HG02981 (cell line): ENCODE results near the gene ZNF222.

ENCODE experiments used
- ATAC-seq: cut with Tn5 transposase; IDR thresholded peaks from one replicate; pipeline ENCODE4 v1.9.1; 2021; ENCODE audit warnings: mild to moderate bottlenecking, moderate library complexity; ENCODE audit not compliant: unreplicated experiment

The ZNF222 gene

DNA sequence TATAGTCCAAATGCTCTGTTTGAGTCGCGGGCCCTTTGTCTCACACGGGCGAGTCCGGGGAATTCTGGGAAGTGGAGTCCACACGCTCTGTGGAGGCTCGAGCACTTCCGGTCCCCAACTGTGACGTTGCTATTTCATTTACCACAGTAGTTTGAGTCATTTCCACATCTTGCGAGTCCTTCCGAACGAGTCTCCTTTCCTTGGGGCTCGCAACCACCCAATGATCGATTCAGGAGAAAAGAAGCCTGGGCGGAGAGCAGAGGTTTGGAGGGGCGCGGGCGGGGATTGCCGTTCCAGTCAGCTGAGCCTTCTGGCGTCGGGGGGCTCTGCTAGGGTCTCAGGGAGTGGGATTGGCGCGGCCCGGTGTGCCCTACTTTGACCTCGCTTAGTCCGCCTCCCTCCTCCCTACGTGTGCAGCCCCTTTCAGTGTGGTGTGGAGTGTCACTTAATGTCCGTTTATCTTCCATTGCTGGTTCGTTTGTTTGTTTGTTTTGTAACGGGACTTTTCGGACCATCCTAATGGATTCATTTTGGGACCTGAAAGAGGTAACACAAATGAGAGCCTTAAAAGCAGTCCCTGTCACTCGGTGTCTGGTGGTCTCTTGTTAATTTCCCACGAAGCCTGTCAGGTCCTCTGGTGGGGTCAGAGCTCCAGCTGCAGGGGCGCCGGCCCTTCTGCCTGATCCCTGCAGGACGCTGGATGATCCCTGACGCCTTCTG lies at the start of gene ZNF222:
Gene ZNF222, plus strand, starts transcription at position 163 of the 720 bp plus-strand sequence. Its CDS starts 58 bp downstream, at position 221.
- peak; percentile 97 for ATAC-seq

DNA sequence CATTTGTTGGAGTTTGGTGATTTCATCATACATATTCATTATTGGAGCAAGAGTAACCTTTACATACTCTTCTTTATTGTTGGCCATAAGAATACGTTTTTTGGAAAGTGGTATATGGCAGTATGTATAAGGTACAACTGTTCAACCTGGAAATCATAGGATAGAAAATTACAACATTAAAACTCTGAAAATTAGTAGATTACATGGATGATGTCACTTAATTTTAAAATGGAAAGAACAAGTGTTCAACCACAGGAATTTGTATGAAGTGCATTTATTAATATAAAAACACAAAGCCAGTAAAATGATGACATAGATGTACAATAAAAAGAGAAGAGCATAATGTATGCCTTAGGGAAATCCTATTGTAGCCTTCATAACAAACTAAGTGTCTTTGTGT lies 48.4 kb upstream of the ZNF222 start:
- no peak for ATAC-seq

DNA sequence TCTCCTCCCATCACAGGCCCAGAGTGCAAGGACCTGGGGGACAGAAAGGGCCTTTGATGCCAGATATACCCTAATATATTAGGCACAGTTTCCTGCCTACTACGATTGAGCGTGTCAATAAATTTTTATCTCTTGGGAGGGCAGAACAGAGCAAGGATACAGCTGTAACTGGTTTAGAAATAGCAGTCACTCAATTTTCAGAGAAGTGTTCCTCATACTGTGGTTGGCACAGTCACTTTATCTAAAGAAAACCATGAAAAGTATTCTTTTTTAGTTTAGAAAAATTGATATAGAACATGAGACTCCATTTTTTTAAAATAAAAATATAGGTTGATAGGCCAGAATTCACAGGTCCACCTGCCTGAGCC lies 41.7 kb upstream of the ZNF222 start:
- no peak for ATAC-seq

DNA sequence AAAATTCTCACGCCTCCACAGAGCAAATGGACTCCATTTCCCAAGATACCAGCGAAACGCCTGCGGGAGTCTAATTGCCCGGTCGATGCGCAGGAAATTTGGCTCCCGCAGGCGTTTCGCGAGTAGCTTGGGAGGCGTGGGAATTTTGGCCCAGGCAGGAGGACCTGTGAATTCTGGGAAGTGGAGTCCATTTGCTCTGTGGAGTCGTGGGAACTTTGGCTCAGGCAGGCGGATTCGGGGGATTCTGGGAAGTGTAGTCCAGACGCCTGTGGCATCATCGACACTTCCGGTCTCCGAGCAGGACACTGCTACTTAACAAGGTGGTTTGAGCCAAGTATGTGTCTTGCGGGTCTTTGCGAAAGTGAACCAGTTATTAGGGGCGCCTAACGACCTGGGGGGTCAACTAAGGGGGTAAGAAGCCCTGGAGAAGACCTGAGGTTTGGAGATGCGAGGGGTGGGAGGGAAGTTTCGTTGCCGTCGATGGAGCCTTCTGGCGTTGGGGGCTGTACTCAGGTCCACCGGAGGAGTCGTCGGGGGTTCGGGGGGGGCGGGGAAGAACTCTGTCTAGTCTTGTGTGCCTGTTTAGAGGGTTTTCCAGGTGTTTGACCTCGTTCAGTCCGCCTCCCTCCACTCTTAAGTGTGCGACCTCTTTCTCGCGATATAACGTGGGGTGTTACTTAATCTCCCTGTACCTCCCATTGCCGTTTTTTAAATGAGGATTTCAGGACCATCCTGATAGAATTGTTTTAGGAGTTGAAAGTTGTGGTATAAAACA lies 41.1 kb upstream of the ZNF222 start, which contains the start of gene ZNF155:
Gene ZNF155, plus strand, starts transcription at position 277 of the 775 bp plus-strand sequence. CDS start 4,356 bp downstream, outside the sequence.
- ATAC-seq = peak; percentile 84

DNA sequence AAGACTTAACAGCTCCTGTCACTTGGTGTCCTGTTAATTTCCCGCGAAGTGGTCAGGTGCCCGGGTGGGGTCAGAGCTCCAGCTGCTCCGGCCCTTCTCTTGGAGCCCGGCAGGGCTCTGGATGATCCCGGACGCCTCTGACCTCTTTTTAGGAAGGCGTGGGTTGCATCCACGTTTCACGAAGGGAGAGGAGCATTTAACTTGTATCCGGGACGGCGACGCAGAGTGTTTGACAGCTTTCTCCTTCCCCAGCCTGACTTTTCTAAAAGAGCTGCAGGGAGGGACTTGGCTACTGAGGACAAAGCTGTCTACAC lies 40.5 kb upstream of the ZNF222 start:
- peak; percentile 17 for ATAC-seq

DNA sequence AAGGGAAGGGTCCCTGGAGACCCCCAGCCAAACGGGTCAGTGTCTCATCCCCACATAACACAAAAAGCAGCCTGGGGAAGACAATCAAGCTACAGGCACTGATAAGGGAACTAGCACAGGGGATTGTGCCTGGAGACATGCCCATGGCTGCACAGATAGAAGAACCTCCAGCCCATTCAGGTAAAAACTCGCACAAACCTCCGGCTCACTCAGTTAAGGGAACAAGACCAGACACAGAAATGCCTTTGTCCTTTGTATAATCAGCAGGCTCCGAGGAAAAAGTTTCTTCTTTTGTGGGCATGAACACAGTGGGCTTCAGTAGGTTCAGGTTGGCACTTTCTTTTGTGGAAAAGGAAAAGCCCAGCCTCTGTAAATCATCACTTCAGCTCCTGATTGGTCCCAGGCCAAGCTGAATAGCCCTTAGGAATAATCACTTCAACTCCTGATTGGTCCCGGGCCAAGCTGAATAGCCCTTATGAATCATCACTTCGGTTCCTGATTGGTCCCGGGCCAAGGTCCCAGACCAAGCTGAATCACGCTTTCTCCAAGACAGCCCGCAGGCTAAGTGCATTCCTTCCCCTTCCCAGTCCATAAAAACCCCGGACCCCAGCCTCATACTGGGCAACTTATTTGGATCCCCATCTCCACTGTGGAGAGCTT lies 27.4 kb upstream of the ZNF222 start:
- ATAC-seq = no peak

DNA sequence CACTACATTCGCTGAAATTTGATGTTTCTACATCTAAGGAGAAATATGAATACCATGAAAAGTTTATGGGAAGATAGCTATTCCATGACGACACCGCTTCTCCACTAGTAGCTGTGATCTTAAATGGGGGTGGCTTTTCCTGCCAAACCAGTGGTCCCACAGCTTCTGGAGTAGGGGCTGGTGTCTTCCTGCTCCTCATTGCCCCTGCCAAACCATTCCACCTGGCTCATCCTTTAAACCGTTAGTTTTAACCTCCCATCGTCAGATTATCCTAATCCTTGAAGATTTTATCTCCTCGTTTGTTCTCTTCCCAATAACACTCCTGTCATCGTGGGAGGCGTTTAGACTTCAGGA lies 23.0 kb upstream of the ZNF222 start:
- no peak for ATAC-seq

DNA sequence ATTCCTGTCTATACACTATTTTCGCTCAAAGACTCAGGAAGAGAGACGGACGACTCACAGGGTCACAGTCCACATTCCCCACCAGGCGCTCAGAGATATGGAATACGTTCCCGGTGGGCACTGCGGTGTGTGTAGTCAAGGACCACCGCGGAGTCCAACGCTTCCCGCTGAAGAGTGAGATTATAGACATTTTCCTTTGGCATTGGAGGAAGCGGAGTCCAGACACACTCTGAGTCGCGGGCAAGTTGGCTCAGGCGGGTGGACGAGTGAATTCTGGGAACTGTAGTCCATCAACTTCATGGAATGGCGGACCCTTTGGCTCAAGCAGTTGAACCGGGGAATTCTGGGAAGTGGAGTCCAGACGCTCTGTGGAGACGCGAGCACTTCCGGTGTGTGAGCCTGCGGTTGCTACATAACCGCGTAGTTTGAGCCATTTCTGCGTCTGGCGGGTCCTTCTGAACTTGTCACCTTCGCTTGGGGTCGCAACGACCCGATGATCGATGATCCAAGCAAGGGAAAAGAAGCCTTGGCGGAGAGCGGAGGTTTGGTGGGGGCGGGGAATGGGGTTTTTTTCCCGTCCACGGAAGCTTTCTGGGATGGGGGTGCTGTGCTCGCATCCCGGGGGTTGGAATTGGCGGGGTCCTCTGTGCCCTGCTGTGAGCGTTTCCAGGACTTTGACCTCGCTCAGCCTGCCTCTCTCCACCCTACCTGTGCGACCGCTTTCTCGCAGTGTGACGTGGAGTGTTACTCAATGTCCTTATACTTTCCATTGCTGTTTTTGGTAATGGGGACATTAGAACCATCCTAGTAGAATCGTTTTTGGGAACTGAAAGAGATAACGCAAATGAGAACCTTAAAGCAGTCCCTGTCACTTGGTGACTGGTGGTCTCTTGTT lies 22.4 kb upstream of the ZNF222 start, which contains the start of gene ZNF230:
Gene ZNF230, plus strand, starts transcription at position 392 of the 895 bp plus-strand sequence. CDS start 4,122 bp downstream, outside the sequence.
- ATAC-seq = peak; percentile 90

DNA sequence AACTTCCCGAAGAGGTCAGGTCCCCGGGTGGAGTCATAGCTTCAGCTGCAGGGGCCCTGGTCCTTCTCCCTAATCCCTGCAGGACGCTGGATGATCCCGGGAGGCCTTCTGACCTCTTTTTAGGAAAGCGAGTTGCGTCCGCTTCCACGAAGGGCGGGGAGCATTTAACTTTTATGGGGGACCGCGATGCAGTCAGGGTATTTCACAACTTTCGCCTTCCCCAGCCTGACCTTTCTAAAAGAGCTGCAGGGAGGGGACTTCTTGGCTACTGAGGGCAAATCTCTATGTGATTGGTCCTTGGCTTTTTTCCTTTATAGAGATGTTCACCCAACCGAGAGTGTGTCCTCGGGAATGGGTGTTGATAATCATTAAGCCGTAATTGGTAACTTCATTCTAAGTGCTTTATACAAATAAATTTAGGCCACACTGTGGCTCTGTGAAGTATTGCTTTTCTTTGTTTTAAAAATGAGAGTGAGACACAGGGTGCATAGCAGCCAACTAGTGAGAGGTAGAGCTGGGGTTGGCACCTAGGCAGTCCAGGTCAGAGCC lies 21.6 kb upstream of the ZNF222 start:
- ATAC-seq = peak; percentile 20

DNA sequence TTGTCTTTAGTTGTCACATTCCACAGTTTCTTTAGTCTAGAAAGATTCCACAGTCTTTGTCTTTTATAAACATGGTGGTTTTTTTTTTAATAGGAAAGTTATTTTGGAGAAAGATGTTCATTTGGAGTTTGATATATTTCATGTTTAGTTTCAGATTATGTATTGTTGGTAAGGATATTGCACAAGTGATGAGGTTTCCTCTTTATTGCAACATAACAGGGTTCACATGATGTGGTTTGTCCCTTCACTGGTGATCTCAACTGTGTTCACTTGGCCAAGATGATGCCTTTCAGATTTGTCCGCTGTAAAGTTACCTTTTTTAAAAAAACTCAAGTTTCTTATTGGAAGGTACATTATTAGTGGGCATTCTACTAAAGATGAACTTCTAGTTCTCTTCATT lies 19.2 kb upstream of the ZNF222 start:
- ATAC-seq = no peak

DNA sequence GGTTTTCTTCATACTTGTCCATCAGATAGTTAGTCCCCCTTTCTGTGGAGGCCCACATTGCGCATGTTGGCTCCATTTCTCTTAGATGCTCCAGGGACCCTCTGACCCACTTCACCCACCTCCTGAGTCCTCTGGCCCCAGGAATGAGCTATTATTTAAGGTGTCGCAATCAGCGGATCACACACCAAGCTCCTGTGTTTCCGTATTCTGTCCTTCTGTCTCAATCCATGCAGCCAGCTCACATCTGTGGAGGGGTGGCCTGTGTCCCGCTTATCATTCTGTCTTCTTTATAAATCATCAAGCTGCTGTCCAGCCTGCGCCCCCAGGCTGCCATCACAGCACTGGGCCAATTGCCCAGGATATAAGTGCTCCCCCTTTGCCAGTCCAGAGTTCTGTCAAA lies 17.7 kb upstream of the ZNF222 start:
- no peak for ATAC-seq

DNA sequence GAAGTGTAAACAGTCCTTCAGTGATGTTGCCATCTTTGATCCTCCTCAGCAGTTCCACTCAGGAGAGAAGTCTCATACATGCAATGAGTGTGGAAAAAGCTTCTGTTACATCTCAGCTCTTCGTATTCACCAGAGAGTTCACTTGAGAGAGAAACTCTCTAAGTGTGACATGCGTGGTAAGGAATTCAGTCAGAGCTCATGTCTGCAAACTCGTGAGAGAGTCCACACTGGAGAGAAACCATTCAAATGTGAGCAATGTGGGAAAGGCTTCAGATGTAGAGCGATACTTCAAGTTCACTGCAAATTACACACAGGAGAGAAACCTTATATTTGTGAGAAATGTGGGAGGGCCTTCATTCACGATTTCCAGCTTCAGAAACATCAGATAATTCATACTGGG lies 14.7 kb upstream of the ZNF222 start:
- ATAC-seq = no peak

DNA sequence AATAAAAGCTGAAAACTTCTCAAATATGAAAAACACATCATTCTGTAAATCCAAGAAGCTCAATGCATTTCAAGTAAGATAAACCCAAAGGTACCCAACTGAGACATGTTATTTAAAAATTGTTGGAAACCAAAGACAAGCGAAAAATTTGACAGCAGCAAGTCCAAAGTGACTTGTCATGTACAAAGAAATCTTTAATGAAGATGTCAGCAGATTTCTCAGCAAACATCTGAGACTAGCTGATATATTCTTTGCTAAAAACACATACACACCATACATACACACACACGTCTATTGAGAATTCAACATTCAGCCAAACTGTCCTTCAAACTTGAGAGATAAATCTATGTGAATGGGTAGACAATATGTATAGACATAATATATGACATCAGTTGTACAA lies 5.7 kb upstream of the ZNF222 start:
- no peak for ATAC-seq

DNA sequence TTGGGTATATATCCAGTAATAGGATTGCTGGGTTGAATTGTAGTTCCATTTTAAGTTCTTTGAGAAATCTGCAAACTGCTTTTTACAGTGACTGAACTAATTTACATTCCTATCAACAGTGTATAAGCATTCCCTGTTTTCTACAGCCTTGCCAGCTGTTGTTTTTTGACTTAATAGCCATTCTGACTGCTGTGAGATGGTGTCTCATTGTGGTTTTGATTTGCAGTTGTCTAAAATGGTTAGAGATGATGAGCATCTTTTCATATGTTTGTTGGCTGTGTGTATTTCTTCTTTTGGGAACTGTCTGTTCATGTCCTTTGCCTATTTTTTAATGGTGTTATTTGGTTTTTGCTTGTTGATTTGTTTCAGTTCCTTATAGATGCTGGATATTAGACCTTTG lies 4.0 kb upstream of the ZNF222 start:
- no peak for ATAC-seq

DNA sequence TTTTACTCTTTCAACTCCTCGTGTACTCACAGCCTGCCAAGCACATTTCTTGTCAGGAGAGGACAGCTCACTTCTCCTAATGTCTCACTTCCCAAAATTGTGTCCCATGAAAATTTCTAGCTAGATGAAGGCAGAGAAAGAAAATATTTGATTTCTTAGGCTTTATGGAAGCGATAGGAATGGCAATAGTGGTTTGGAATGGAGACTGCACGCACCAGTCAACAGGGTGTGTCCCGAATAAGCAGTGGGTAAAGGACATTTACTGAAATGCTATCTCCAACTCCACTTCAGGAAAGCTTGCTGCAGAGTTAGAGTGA lies 321 bp upstream of the ZNF222 start:
- no peak for ATAC-seq

DNA sequence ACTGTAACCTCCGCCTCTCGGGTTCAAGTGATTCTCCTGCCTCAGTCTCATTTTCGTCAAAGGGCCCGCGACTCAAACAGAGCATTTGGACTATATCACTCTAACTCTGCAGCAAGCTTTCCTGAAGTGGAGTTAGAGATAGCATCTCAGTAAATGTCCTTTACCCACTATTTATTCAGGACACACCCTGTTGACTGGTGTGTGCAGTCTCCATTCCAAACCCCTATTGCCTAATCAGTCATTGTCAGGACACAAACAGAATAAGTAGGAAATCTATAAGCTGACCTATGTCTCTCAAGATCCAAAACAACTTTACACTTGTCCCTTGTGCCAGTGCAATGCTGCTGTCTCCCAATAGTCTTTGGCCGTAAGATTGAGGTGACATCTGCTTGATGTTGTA lies 1.4 kb downstream of the ZNF222 start:
- ATAC-seq = no peak

DNA sequence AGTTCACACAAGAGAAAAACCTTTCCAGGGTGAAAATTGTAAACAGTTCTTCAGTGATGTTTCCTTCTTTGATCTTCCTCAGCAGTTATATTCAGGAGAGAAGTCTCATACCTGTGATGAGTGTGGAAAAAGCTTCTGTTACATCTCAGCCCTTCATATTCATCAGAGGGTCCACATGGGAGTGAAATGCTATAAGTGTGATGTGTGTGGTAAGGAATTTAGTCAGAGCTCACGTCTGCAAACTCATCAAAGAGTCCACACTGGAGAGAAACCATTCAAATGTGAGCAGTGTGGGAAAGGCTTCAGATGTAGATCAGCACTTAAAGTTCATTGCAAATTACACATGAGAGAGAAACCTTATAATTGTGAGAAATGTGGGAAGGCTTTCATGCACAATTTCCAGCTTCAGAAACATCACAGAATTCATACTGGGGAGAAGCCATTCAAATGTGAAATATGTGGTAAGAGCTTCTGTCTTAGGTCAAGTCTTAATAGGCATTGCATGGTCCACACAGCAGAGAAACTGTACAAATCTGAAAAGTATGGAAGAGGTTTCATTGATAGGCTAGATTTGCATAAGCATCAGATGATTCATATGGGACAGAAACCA lies 6.9 kb downstream of the ZNF222 start:
- no peak for ATAC-seq

DNA sequence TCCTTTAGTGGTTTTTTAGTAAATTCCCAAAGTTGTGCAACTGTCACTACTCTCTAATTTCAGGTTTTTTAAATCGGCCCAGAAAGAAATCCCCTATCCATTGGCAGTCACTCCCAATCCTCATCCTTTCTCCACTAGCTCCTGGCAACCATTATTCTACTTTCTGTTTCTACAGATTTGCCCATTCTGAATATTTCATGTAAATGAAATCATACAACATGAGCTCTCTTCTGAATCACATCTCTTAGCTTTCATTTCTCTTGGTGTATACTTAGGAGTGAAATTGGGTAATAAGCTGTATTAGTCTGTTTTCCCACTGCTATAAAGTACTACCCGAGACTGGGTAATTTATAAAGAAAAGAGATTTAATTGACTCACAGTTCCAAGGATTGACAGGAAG lies 17.0 kb downstream of the ZNF222 start:
- no peak for ATAC-seq

DNA sequence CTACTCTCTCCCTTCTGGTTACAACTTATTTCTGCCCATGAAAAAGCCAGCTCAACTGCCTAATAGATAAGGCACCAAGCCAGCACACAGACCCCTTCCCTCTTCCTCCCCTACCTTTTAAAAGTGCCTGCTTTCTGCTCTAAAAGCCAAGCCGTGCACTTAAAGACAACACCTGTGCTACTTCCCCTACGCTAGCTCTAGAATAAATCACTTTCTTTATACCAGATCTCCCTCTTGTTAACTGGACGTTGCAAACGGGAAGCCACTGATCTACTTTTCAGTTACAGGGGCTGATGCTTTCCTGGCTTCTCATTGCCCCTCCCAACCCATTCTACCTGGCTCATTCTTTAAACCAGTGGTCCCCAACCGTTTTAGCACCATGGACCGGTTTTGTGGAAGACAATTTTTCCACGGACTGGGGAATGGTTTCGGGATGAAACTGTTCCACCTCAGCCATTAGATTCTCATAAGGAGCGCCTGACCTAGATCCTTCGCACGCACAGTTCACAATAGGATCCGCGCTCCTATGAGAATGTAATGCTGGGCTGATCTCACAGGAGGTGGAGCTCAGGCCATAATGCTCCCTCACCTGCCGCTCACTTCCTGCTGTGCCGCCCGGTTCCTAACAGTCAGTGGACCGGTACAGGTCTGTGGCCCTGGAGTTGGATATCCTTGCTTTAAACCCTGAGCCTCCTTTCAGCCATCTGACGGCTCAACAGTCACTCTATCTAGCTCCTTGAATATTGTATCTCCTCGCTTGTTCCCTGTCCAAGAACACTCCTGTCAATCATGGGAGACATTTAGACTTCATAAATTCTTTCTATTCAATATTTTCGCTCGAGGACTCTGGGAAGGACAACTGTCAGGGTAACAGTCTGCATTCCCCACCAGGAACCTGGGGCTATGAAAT lies 25.8 kb downstream of the ZNF222 start:
- no peak for ATAC-seq
